NCI-H1694 (cell line): Measurements from ENCODE around the gene PDCD1LG2.

Experiments
- DNase-seq: peaks from one replicate; lab custom pipeline; 2025; lab: John Stamatoyannopoulos, UW

PDCD1LG2 gene

DNA sequence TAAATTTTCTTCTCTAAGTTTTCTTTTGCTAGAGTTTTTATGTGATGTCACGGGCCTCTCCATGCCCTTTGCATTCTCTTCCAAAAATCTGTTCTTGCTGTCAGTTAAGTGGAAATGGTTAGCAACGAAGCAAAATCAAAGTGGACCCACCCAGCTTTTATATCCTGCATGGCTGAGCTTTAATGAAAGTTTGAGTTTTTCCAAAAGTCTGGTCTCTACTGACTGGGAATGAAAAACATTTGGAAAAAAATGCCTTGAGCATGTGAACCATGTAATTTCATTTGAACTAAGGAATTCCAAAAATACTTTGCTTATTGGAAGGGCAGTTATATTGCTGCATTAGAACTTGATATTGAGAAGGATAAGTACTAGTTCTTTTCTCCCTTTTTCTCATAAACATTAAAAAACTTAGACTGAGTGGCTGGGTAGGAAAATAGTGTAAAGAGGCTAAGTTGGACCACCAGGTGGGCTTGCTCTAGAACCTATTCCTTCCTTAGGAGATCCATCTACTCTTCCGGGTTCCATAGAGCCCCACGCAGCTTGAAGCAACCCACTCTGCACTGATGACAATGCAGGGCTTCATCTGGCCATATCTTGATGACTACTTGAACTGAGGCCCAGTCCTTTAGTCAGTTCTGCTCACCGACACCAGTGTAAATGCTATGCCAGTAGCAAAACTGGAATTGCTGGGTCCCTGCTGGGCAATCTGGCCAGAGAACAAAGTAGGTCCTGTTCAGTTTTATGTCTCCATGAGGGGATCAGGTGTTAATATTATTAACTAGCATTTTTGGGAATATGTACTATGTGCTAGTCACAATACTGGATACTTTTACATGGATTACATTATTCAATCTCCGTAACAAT lies 101.2 kb downstream of the PDCD1LG2 start:
- DNase-seq, result no peak

DNA sequence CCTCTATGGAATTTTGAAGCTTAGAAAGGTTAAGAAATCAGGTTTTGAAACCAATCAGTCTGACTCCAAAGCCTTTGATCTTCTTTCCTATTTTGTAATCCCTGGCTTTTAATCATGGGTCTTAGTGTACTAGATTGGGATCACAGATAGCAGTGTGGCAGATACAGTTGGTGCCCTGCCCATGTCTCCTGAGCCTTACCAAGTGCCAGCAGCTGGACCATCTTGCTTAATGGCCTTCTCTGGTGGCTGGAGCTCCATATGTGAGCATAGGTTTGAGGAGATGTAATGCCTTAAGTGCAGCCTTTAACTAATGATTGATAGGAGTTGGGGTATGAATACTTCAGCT lies 101.8 kb downstream of the PDCD1LG2 start:
- no peak for DNase-seq

DNA sequence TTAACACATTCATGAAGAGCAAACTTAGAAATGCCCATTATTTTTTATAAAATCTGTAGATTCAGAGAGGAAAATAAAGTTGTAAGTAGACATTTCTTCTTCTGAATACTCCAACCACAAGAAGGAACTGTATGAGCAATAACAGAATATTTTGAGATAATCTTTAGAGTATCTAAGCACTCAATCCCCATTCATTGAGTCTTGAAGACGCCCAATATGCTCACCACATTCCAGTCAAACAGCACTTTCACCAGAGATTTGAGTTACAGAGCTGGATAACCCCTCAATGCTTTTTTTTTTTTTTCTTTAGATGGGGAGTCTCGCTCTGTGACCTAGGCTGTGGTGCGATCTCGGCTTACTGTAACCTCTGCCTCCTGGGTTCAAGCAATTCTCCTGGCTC lies 103.9 kb downstream of the PDCD1LG2 start:
- DNase-seq, result no peak

DNA sequence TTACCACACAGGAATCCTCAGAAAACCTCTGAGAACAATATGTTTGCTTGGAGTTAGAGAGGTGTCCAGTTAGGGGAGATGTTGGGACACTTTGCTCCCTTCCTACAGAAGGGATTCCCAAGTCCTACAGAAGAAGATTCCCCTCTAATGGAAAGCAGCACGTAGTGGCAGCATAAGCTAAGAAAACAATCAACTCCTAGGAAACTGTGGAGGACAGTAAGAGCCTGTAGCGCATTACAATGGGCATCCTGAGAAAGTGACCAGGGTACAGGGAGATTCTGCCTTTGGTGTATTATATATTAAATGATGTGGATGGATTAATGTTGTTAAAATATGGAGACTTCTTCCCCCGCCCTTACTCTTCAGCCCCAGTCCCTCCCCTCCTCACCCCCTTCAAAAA lies 104.7 kb downstream of the PDCD1LG2 start:
- DNase-seq, result no peak

DNA sequence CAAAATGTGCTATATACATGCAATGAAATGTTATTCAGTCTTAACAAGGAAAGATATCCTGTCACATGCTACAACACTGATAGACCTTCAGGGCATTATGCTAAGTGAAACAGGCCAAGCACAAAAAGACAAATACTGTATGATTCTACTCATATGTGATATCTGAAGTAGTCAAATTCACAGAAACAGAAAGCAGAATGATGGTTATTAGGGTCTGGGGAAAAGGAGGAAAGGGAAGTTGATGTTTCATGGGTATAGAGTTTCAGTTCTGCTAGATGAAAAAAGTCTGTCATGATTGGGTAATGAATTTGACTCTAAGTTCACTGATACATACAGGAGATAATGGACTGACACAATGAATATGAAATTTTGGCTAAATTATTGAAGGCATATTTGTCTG lies 107.4 kb downstream of the PDCD1LG2 start:
- no peak for DNase-seq

DNA sequence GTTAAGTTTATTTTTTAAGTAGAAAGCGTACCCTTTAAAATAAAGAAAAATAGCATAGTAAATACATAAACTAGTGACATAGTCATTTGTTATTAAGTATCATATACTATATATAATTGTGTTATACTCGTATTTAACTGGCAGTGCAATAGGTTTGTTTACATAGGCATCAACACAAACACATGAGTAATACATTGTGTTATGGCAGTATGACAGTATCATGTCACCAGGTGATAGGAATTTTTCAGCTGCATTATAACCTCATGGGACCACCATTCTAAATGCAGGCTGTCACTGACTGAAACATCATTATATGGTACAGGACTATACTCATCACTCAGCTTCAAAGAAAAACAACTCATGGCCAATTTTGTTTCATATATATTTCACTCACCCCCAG lies 110.2 kb downstream of the PDCD1LG2 start:
- DNase-seq, result no peak
